Ascending aorta (tissue), 2 donors: ENCODE data around the gene ISX. TPM values are rescaled to one million over a fixed set of nuclear protein-coding genes. Genes with fewer than 3 reads are reported as not detected.
"Not testable (repeated sequence)": the region's sequence is repeated elsewhere in the genome, so short reads cannot be mapped to it uniquely, and the experiment has no call there.

ENCODE experiments used
- DNase-seq, 2 donors: peaks; one replicate each; pipeline ENCODE4 v3.0.0-alpha.2; 2019; ENCODE audit warnings: low spot score in 2 of 2
- H3K27ac ChIP-seq, 2 donors: fragments of 200-600 bp; sonication (generic); one replicate each; pipeline ENCODE4 v1.5.1; 2016 to 2017; ENCODE audit warnings: mild to moderate bottlenecking in 1 of 2
- H3K27me3 ChIP-seq: fragments of 200-600 bp; sonication (generic); one replicate; pipeline ENCODE4 v1.5.1; 2017
- H3K36me3 ChIP-seq, 2 donors: fragments of 200-600 bp; sonication (generic); one replicate each; pipeline ENCODE4 v1.5.1; 2016
- H3K4me1 ChIP-seq, 2 donors: fragments of 200-600 bp; sonication (generic); one replicate each; pipeline ENCODE4 v1.5.1; 2016 to 2017; ENCODE audit warnings: mild to moderate bottlenecking in 1 of 2
- H3K4me3 ChIP-seq, 2 donors: fragments of 200-600 bp; sonication (generic); one replicate each; pipeline ENCODE4 v1.5.1; 2016 to 2017; ENCODE audit warnings: mild to moderate bottlenecking in 1 of 2
- H3K9me3 ChIP-seq, 2 donors: fragments of 200-600 bp; sonication (generic); one replicate each; pipeline ENCODE4 v1.5.1; 2016
- CTCF ChIP-seq, 3 experiments: fragments of 200-600 bp in 2 of 3; fragments of 450-650 bp in 1 of 3; sonication (generic) in 2 of 3; IDR thresholded peaks; one replicate each; pipeline ENCODE4 v1.5.1; 2016 to 2019; ENCODE audit warnings: antibody characterized with exemption in 3 of 3, mild to moderate bottlenecking in 1 of 3, moderate library complexity in 1 of 3
- intact Hi-C: fragments of 100-400 bp; cut with DNase I; formaldehyde crosslinking; loops from one replicate; pipeline ENCODE4 v1.15.1; 2023
- total RNA-seq: library from RNA; depleted of rRNA; stranded (reverse); fragments of >200 nt; gene quantifications from one replicate; pipeline ENCODE4 v1.1.0, GENCODE V29; 2016

The ISX gene
- total RNA-seq, 1 donor from 2014 or later: not detected

- intact Hi-C loops: no loop called here
Measured at GRCh38 chr22:35045451-35045850, 20.5 kb upstream of the ISX start.

GRCh38 chr22:35046744-35047462, 19.1 kb upstream of the ISX start:
- Histone ChIP-seq H3K27ac (no peak overlapping the region), H3K9me3 (no peaks in the 10 kb centered on the region), H3K27me3 (no peaks in the 10 kb centered on the region), H3K4me3 (no peak overlapping the region), H3K4me1 (no peaks in the 10 kb centered on the region), H3K36me3 (no peaks in the 10 kb centered on the region)
- no peak for TF ChIP-seq CTCF (IDR thresholded peaks at IDR 0.05)
- DNase-seq: no peak
- intact Hi-C loops: no loop called here

More at GRCh38 chr22:35045451-35045850, 20.5 kb upstream of the ISX start:
- no peak overlapping the region for H3K4me3 ChIP-seq
- H3K4me1 ChIP-seq: no peaks in the 10 kb centered on the region
- no peak for DNase-seq
- TF ChIP-seq CTCF (IDR thresholded peaks at IDR 0.05): no peak
- no peak overlapping the region for H3K27ac ChIP-seq
- no peaks in the 10 kb centered on the region for H3K27me3 ChIP-seq
- no peaks in the 10 kb centered on the region for H3K36me3 ChIP-seq
- H3K9me3 ChIP-seq: no peaks in the 10 kb centered on the region

- DNase-seq, H3K36me3 ChIP-seq, H3K27me3 ChIP-seq: not testable (repeated sequence)
Measured at GRCh38 chr22:35050038-35050437, 15.9 kb upstream of the ISX start.

GRCh38 chr22:35051013-35051535, 14.9 kb upstream of the ISX start:
- TF ChIP-seq CTCF (IDR thresholded peaks at IDR 0.05): no peak
- no peak for DNase-seq
- Histone ChIP-seq H3K4me3 (no peak overlapping the region), H3K27ac (no peak overlapping the region), H3K36me3 (no peaks in the 10 kb centered on the region), H3K27me3 (no peaks in the 10 kb centered on the region), H3K4me1 (no peaks in the 10 kb centered on the region), H3K9me3 (no peaks in the 10 kb centered on the region)
- intact Hi-C loops: no loop called here

More at GRCh38 chr22:35050038-35050437, 15.9 kb upstream of the ISX start:
- intact Hi-C loops, H3K9me3 ChIP-seq, H3K27ac ChIP-seq, H3K4me1 ChIP-seq, H3K4me3 ChIP-seq: not testable (repeated sequence)

- Histone ChIP-seq H3K27ac (no peak overlapping the region), H3K4me3 (no peak overlapping the region), H3K36me3 (no peaks in the 10 kb centered on the region), H3K4me1 (no peaks in the 10 kb centered on the region), H3K27me3 (no peaks in the 10 kb centered on the region), H3K9me3 (no peaks in the 10 kb centered on the region)
- DNase-seq: no peak
- no peak for TF ChIP-seq CTCF (IDR thresholded peaks at IDR 0.05)
- intact Hi-C loops: no loop called here
Measured at GRCh38 chr22:35051791-35052190, 14.2 kb upstream of the ISX start.

- no peaks in the 10 kb centered on the region for H3K4me1 ChIP-seq
- intact Hi-C loops: no loop called here
- no peaks in the 10 kb centered on the region for H3K36me3 ChIP-seq
- TF ChIP-seq CTCF (IDR thresholded peaks at IDR 0.05): no peak
- no peak overlapping the region for H3K27ac ChIP-seq
- no peak overlapping the region for H3K4me3 ChIP-seq
- no peaks in the 10 kb centered on the region for H3K27me3 ChIP-seq
- no peaks in the 10 kb centered on the region for H3K9me3 ChIP-seq
- DNase-seq: no peak
Measured at GRCh38 chr22:35053060-35053835, 12.7 kb upstream of the ISX start.
